HAP-1 (cell line): ENCODE measurements around the gene FAM234B.

ENCODE experiments used
- DNase-seq, 2 experiments: peaks; one replicate each; pipeline ENCODE4 v3.0.0-alpha.2; 2016 to 2020; ENCODE audit warnings: low spot score in 2 of 2
- H3K27me3 ChIP-seq: fragments of 250-450 bp; sonication (Bioruptor Pico); 2 replicates; pipeline ENCODE4 v1.5.1; 2020; ENCODE audit warnings: low read depth, mild to moderate bottlenecking, moderate library complexity
- H3K36me3 ChIP-seq: fragments of 250-450 bp; sonication (Bioruptor Pico); replicated peaks from 2 replicates; pipeline ENCODE4 v1.5.1; 2020; ENCODE audit warnings: mild to moderate bottlenecking
- H3K4me1 ChIP-seq: fragments of 250-450 bp; sonication (Bioruptor Pico); 2 replicates; pipeline ENCODE4 v1.5.1; 2020; ENCODE audit warnings: mild to moderate bottlenecking
- H3K4me3 ChIP-seq: fragments of 250-450 bp; sonication (Bioruptor Pico); 2 replicates; pipeline ENCODE4 v1.5.1; 2020; ENCODE audit warnings: mild to moderate bottlenecking, moderate library complexity
- H3K9me3 ChIP-seq: fragments of 250-450 bp; sonication (Bioruptor Pico); 2 replicates; pipeline ENCODE4 v1.5.1; 2020; ENCODE audit warnings: mild to moderate bottlenecking, moderate library complexity
- in situ Hi-C: fragments of 300-500 bp; cut with MboI; formaldehyde crosslinking; loops from 3 replicates; pipeline ENCODE4 v1.14.3; 2020; ENCODE audit warnings: low sequenced_read_pairs, inconsistent platforms, mixed read lengths

The FAM234B gene

DNA sequence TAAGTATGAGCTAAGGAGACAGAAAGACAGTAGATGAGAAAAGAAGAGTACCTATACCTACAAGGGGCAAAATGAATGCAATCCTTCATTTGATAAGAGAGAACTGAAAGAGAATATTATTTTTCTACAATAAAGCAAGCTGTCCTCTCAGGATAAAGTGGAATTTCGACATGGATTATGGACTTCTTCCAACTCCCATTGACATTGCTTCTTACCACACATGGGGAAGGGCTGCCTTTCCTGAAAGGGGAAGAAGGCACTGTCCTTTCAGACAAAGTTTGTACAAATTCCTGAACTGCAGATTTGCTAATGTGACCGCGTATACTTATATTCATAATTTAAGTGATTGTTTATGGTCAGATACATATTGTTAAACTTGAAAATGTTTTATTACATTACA, 39.8 kb upstream of the FAM234B start:
- Histone ChIP-seq H3K9me3 (no peaks in the 10 kb centered on the region), H3K4me1 (no peaks in the 10 kb centered on the region), H3K36me3 (no peaks in the 10 kb centered on the region; the same call in 1 of the 2 replicates), H3K27me3 (no peaks in the 10 kb centered on the region), H3K4me3 (no peak overlapping the region)
- in situ Hi-C loops, result no loop called here
- no peak for DNase-seq

DNA sequence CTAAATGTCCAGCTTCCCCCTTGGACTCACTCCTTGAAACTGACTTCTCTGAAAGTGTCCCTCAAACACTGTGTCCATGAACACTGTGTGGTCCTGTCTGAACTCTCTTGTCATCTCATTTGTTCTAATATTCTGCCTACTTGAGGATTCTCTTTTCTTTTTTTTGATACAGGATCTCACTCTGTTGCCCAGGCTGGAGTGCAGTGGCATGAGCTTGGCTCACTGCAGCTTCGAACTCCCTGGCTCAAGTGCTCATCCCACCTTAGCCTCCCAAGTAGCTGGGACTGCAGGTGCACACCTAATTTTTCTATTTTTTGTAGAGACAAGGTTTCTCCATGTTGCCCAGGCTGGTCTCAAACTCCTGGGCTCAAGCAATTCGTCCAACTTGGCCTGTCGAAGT, 39.2 kb upstream of the FAM234B start:
- H3K4me3 ChIP-seq, result no peak overlapping the region
- in situ Hi-C loops, result no loop called here
- no peaks in the 10 kb centered on the region for H3K36me3 ChIP-seq
- H3K9me3 ChIP-seq, result no peaks in the 10 kb centered on the region
- no peak for DNase-seq
- no peaks in the 10 kb centered on the region for H3K27me3 ChIP-seq
- no peaks in the 10 kb centered on the region for H3K4me1 ChIP-seq

DNA sequence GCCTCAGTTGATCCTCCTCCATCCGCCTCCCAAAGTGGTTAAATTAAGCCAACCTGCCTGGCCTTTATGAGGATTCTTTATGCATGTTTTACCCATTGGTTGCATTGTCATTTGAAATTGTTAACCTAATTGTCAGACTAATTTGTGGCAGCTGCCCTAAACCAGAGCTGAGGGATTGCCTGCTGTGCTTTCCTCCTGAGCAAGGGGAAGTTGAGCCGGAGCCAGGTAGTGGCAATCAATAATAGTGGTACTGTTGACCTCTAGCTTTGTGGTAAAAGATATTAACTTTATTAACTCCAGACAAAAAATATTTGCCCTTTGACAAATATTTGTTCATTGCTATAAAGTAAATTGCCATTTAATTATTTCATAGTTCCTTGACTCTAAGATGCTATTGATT, 38.5 kb upstream of the FAM234B start:
- Histone ChIP-seq H3K36me3 (no peaks in the 10 kb centered on the region), H3K4me1 (no peaks in the 10 kb centered on the region), H3K27me3 (no peaks in the 10 kb centered on the region), H3K9me3 (no peaks in the 10 kb centered on the region), H3K4me3 (no peak overlapping the region)
- in situ Hi-C loops, result no loop called here
- DNase-seq, result no peak

DNA sequence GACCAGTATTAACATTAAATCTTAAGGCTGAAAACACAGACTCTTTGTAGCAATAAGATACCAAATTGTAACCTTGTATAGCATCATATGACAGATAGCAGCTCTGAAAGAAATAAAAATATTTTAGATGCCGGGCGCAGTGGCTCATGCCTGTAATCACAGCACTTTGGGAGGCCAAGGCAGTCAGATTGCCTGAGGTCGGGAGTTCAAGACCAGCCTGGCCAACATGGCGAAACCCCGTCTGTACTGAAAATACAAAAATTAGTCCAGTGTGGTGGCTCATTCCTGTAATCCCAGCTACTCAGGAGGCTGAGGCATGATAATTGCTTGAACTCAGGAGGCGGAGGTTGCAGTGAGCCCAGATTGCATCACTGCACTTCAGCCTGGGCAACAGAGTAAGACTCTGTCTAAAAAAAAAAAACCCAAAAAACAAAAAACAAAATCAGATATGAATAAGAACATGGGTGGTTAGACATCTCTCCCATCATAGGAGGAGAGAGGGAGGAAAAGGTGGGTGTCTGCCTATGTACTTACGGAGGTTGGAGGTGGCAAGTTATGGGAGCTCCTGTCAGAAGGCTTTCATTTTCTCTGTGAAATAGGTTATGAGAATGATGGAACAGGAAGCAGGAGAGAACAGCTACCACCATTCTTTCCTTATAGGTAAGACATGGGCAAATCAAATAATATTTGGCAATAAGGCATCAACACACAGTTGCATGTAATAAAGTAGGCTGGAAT, 36.5 kb upstream of the FAM234B start:
- in situ Hi-C loops, result no loop called here
- no peaks in the 10 kb centered on the region for H3K36me3 ChIP-seq
- no peaks in the 10 kb centered on the region for H3K9me3 ChIP-seq
- H3K27me3 ChIP-seq, result peaks cover 2% of the 10 kb centered on the region; the same call in 1 of the 2 replicates
- no peak overlapping the region for H3K4me3 ChIP-seq
- H3K4me1 ChIP-seq, result no peaks in the 10 kb centered on the region
- no peak for DNase-seq

DNA sequence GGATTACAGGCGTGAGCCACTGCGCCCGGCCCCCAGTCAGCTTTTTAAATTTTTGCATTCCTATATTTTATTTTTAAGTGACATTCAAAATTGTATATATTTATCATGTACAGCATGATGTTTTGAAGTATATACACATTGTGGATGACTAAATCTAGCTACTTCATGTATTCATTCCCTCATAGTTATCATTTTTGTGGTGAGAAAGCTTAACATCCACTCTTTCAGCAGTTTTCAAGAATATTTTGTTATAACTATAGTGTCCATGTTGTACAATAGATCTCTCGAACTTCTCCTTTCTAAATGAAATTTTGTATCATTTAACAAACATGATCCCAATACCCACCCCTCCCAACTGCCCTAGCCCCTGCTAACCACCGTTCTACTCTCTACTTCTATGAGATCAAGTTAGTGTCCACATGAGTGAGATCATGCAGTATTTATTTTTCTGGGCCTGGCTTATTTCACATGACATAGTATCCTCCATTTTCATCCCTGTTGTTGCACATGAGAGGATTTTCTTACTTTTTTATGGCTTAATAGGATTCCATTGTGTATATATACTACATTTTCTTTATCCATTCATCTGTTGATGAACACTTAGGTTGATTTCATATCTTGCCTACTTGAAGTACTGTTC, 35.3 kb upstream of the FAM234B start:
- Histone ChIP-seq H3K4me1 (no peaks in the 10 kb centered on the region), H3K36me3 (no peaks in the 10 kb centered on the region), H3K9me3 (no peaks in the 10 kb centered on the region), H3K27me3 (peaks cover 2% of the 10 kb centered on the region; the same call in 1 of the 2 replicates), H3K4me3 (no peak overlapping the region)
- DNase-seq, result no peak
- in situ Hi-C loops, result no loop called here

DNA sequence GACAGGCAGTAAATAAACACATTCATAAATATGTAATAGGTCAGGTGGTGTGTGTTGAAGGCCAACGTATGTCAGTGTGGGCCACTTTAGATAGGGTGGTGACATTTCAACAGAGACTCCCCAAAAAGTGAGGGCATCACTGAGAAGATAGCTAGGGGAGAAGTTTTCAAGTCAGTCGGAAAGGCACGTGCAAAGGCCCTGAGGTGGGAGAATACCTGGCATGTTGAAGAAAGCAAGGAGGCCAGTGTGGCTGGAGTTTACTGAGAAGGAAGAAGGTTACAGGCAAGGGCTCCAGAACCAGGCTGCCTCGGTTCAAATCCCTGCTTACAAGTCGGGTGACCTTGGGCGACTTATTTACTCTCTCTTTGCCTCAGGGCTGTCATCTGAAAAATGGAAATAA, 33.1 kb upstream of the FAM234B start:
- no peak overlapping the region for H3K4me3 ChIP-seq
- DNase-seq, result no peak
- no peaks in the 10 kb centered on the region for H3K36me3 ChIP-seq
- peaks cover 2% of the 10 kb centered on the region; the same call in 1 of the 2 replicates for H3K27me3 ChIP-seq
- H3K4me1 ChIP-seq, result no peaks in the 10 kb centered on the region
- in situ Hi-C loops, result no loop called here
- no peaks in the 10 kb centered on the region for H3K9me3 ChIP-seq

DNA sequence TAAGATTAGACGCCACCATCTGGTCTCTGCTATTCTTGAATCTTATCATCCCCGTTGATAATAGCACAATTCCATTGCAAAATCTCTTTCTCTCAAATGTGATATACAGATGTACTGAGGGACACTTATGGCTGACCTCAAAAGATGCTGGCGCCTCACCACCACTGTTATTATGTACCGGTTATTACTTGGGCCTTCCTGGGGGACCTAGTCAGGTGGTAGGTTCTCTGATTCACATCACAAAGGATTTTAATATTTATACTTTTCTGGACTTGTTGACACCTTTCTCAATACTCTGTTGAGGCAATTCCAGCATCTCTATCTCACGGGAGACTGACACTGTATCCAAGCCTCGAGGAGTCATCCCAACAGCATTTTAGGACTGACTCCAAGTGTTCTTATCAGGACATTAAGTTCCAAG, 21.3 kb upstream of the FAM234B start:
- Histone ChIP-seq H3K4me3 (no peak overlapping the region), H3K36me3 (no peaks in the 10 kb centered on the region), H3K9me3 (no peaks in the 10 kb centered on the region), H3K27me3 (no peaks in the 10 kb centered on the region; the same call in 1 of the 2 replicates), H3K4me1 (no peaks in the 10 kb centered on the region; the same call in 1 of the 2 replicates)
- DNase-seq, result no peak
- in situ Hi-C loops, result no loop called here

DNA sequence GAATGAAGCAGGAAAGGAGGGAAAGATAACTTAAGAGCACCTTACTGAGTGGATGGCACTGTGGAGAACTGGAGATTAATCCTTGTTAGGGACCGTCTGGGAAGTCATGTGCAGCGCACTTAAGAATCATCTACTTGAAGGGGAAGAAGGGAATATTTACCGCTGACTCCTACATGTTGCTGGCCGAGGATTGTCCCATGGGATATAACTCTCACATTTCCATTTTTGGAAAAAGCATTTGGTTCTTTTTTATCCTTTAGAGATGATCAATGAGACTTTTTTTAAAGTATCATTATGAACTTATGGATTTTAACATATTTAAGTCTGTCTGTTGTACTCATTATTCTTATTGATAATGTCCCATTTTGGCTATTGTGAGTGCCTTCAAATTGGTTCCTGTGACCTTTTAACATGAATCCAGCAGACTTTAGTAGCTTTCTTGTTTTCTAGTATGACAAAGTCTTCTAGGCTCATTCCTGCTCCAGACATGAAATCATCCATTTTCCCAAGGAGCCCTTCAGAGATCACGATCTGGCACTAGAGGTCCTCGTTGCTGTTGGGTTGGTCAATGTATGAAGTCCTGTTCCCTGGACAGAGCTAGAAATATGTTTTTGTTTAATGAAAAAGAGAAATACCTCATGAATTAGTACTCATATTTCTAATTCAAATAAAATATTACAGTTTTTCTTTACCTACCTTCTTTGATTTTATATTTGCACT, 20.2 kb upstream of the FAM234B start:
- H3K36me3 ChIP-seq, result no peaks in the 10 kb centered on the region
- in situ Hi-C loops, result no loop called here
- H3K9me3 ChIP-seq, result no peaks in the 10 kb centered on the region
- peaks cover 3% of the 10 kb centered on the region; the same call in 1 of the 2 replicates for H3K4me1 ChIP-seq
- H3K4me3 ChIP-seq, result no peak overlapping the region
- DNase-seq, result peak in 1 of 2 experiments; percentile 29
- no peaks in the 10 kb centered on the region; the same call in 1 of the 2 replicates for H3K27me3 ChIP-seq

DNA sequence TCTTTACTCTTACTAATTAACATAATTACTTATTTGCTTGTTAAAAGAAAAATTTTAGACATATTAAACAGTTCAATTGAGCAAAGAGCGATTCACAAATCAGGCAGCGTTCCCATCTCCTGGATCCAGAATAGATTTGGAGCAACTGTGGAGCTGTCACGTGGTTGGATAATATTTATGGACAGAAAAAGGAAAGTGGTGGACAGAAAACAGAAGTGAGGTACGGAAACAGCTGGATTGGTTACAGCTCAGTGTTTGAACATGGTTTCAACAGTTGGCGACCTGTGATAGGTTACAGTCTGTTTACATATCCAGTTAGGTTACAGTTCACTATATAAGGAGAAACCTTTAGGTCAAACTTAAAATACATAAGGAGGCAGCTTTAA, 19.7 kb upstream of the FAM234B start:
- Histone ChIP-seq H3K27me3 (no peaks in the 10 kb centered on the region; the same call in 1 of the 2 replicates), H3K9me3 (no peaks in the 10 kb centered on the region), H3K36me3 (no peaks in the 10 kb centered on the region), H3K4me1 (peaks cover 3% of the 10 kb centered on the region; the same call in 1 of the 2 replicates), H3K4me3 (no peak overlapping the region)
- DNase-seq, result no peak
- in situ Hi-C loops, result no loop called here

DNA sequence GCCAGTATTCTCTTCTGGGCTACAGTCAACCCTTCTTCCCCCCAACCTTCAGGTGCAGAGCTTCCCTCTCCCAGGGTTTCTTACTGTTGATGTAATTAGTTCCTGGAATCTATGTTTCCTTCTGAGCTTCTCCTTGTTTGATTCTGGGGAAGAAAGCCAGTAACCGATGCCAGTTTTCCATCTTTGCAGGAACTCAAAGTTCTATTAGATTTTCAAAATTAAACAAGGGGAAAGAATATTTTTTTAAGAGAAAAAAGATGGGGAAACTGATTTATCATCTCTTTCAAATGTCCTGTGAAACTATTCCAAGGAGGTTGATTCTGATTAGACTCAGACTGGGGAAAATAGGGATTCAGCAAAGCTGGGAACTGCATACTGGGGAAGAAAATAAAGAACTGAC, 17.9 kb upstream of the FAM234B start:
- Histone ChIP-seq H3K4me3 (no peak overlapping the region), H3K9me3 (no peaks in the 10 kb centered on the region), H3K36me3 (no peaks in the 10 kb centered on the region), H3K4me1 (peaks cover 3% of the 10 kb centered on the region; the same call in 1 of the 2 replicates), H3K27me3 (no peaks in the 10 kb centered on the region; the same call in 1 of the 2 replicates)
- DNase-seq, result no peak
- in situ Hi-C loops, result no loop called here

DNA sequence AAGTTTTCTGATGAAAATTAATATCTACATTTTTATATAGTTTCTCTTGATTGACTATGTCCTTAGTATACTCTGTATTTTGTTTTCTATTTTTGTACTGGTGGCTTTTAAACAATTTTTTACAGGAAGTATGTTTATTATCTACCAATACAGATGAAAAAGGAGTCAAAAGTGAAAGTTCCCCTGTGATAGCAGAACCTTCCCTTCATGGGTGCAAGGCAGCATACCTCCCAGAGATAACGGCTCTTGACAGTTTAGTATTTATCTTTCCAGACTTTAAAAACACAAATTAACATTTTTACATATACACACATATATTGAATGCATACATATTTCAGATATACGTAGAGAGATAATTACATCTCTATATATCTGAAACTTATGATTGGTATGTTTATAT, 17.1 kb upstream of the FAM234B start:
- H3K27me3 ChIP-seq, result no peaks in the 10 kb centered on the region; the same call in 1 of the 2 replicates
- no peaks in the 10 kb centered on the region for H3K36me3 ChIP-seq
- H3K9me3 ChIP-seq, result no peaks in the 10 kb centered on the region
- in situ Hi-C loops, result no loop called here
- DNase-seq, result no peak
- no peak overlapping the region for H3K4me3 ChIP-seq
- peaks cover 3% of the 10 kb centered on the region; the same call in 1 of the 2 replicates for H3K4me1 ChIP-seq

DNA sequence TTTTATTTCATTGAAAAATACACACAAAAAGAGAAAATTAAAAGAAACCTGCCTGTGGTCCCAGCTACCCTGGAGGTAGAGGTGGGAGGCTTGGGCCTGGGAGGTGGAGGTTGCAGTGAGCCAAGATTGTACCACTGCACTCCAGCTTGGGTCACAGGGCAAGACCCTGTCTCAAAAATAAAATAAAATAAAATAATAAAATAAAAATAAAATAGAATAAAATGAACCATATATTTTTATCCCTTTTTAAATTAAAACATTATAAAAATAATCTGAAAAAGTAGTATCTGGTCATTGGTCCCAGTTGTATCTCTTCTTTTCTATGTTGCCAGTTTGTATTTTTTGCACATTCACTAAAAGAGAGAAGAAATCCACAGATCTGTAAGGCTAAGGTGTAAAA, 16.7 kb upstream of the FAM234B start:
- H3K9me3 ChIP-seq, result no peaks in the 10 kb centered on the region
- no peak overlapping the region for H3K4me3 ChIP-seq
- in situ Hi-C loops, result no loop called here
- peaks cover 3% of the 10 kb centered on the region; the same call in 1 of the 2 replicates for H3K4me1 ChIP-seq
- no peaks in the 10 kb centered on the region; the same call in 1 of the 2 replicates for H3K27me3 ChIP-seq
- no peak for DNase-seq
- H3K36me3 ChIP-seq, result no peaks in the 10 kb centered on the region

DNA sequence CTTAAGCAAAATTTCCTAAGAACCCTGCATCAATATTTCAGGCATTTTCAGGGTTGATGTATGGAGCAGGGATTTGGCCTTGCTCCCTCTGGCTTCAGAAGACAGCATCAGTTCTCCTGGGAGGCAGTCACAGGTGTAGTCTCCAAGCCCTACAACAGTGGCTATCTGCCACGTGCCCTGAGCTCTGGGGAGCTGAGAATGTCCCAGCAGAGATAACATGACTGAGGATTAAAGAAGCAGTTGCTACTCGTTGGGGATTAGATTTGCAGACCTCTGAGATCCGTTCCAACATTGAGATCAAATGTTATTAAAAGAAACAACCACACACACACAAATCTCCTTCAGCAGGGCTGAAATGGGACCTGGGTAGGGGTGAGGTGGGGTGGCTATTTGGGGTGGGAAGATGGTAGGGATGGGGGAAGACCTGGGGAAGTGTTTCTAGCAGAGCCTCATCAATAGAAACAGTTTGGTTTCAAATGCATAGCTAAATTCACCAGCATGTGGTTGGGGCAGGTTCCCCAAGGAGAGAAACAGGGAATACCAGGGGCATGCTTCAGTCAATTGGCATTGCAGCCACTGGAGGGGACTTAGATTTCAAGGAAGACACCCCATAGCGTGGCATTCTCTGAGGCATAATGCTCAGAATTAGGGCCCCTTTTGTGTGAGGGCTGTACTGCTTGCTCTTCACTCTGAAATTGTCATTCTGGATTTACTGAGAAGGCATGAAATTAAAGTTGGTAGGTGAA, 15.2 kb upstream of the FAM234B start:
- H3K27me3 ChIP-seq, result no peaks in the 10 kb centered on the region; the same call in 1 of the 2 replicates
- peaks cover 3% of the 10 kb centered on the region; the same call in 1 of the 2 replicates for H3K4me1 ChIP-seq
- no peak overlapping the region for H3K4me3 ChIP-seq
- in situ Hi-C loops, result no loop called here
- no peak for DNase-seq
- H3K36me3 ChIP-seq, result no peaks in the 10 kb centered on the region
- H3K9me3 ChIP-seq, result no peaks in the 10 kb centered on the region
